Stimulated activated memory B cell treated with anti-CD40 and anti-IgM and Interleukin-4, amounts not matched to agents 10 μg/mL and 1 μg/mL and 100 μg/mL, for 72 hours (primary cell): ENCODE results near the gene LRRC75A.

ENCODE experiments used
- ATAC-seq: fragments of 150-1000 bp; cut with Tn5 transposase; 2 replicates; pipeline ENCODE4 v1.10.0; 2021
- H3K27ac Mint-ChIP-seq: one replicate; pipeline ENCODE4 v1.8.0; 2022; ENCODE audit warnings: mild to moderate bottlenecking, mixed read lengths
- H3K27me3 Mint-ChIP-seq: one replicate; pipeline ENCODE4 v1.8.0; 2022; ENCODE audit warnings: mixed read lengths
- H3K36me3 Mint-ChIP-seq: one replicate; pipeline ENCODE4 v1.8.0; 2022; ENCODE audit warnings: mixed read lengths
- H3K4me1 Mint-ChIP-seq: one replicate; pipeline ENCODE4 v1.8.0; 2022; ENCODE audit warnings: mixed read lengths
- H3K4me3 Mint-ChIP-seq: one replicate; pipeline ENCODE4 v1.8.0; 2022; ENCODE audit warnings: mild to moderate bottlenecking, moderate library complexity, mixed read lengths
- H3K9me3 Mint-ChIP-seq: one replicate; pipeline ENCODE4 v1.8.0; 2022; ENCODE audit warnings: mixed read lengths

Gene LRRC75A

GRCh38 chr17:16468428-16468992 lies 23.5 kb downstream of the LRRC75A start:
- Mint-ChIP-seq H3K9me3 (no peaks in the 10 kb centered on the region), H3K36me3 (no peaks in the 10 kb centered on the region), H3K4me3 (no peak overlapping the region), H3K4me1 (no peaks in the 10 kb centered on the region), H3K27me3 (no peaks in the 10 kb centered on the region), H3K27ac (no peak overlapping the region)
- ATAC-seq: no peak

- Mint-ChIP-seq H3K9me3 (no peaks in the 10 kb centered on the region), H3K27me3 (no peaks in the 10 kb centered on the region)
Observed at GRCh38 chr17:16467886-16468285, 24.1 kb downstream of the LRRC75A start.

GRCh38 chr17:16467044-16467443 lies 24.9 kb downstream of the LRRC75A start:
- Mint-ChIP-seq H3K4me1 (no peaks in the 10 kb centered on the region), H3K27ac (no peak overlapping the region), H3K4me3 (no peak overlapping the region), H3K9me3 (no peaks in the 10 kb centered on the region), H3K36me3 (no peaks in the 10 kb centered on the region), H3K27me3 (no peaks in the 10 kb centered on the region)
- ATAC-seq: no peak

More at GRCh38 chr17:16467886-16468285, 24.1 kb downstream of the LRRC75A start:
- Mint-ChIP-seq H3K4me3 (no peak overlapping the region), H3K27ac (no peak overlapping the region), H3K4me1 (no peaks in the 10 kb centered on the region), H3K36me3 (no peaks in the 10 kb centered on the region)
- no peak for ATAC-seq

GRCh38 chr17:16466407-16466806 lies 25.6 kb downstream of the LRRC75A start:
- no peak for ATAC-seq
- Mint-ChIP-seq H3K4me3 (no peak overlapping the region), H3K27ac (no peak overlapping the region), H3K27me3 (no peaks in the 10 kb centered on the region), H3K36me3 (no peaks in the 10 kb centered on the region), H3K9me3 (no peaks in the 10 kb centered on the region), H3K4me1 (no peaks in the 10 kb centered on the region)

GRCh38 chr17:16465861-16466338 lies 26.1 kb downstream of the LRRC75A start:
- Mint-ChIP-seq H3K9me3 (no peaks in the 10 kb centered on the region), H3K27me3 (no peaks in the 10 kb centered on the region), H3K4me1 (no peaks in the 10 kb centered on the region), H3K4me3 (no peak overlapping the region), H3K27ac (no peak overlapping the region), H3K36me3 (no peaks in the 10 kb centered on the region)
- ATAC-seq: no peak

GRCh38 chr17:16465052-16465312 lies 27.0 kb downstream of the LRRC75A start:
- Mint-ChIP-seq H3K36me3 (no peaks in the 10 kb centered on the region), H3K4me3 (no peak overlapping the region), H3K4me1 (no peaks in the 10 kb centered on the region), H3K27me3 (no peaks in the 10 kb centered on the region), H3K27ac (no peak overlapping the region), H3K9me3 (no peaks in the 10 kb centered on the region)
- no peak for ATAC-seq

GRCh38 chr17:16464303-16465051 lies 27.5 kb downstream of the LRRC75A start:
- no peaks in the 10 kb centered on the region for H3K4me1 Mint-ChIP-seq
- no peak for ATAC-seq
- no peak overlapping the region for H3K4me3 Mint-ChIP-seq
- H3K9me3 Mint-ChIP-seq: no peaks in the 10 kb centered on the region
- no peaks in the 10 kb centered on the region for H3K27me3 Mint-ChIP-seq
- H3K36me3 Mint-ChIP-seq: no peaks in the 10 kb centered on the region
- H3K27ac Mint-ChIP-seq: no peak overlapping the region

GRCh38 chr17:16463358-16464302 lies 28.4 kb downstream of the LRRC75A start:
- ATAC-seq: no peak
- Mint-ChIP-seq H3K9me3 (no peaks in the 10 kb centered on the region), H3K4me1 (no peaks in the 10 kb centered on the region), H3K27me3 (no peaks in the 10 kb centered on the region), H3K4me3 (no peak overlapping the region), H3K36me3 (no peaks in the 10 kb centered on the region), H3K27ac (no peak overlapping the region)

- H3K27me3 Mint-ChIP-seq: no peaks in the 10 kb centered on the region
- no peak overlapping the region for H3K4me3 Mint-ChIP-seq
- H3K36me3 Mint-ChIP-seq: peaks cover 2% of the 10 kb centered on the region
- H3K27ac Mint-ChIP-seq: no peak overlapping the region
- no peaks in the 10 kb centered on the region for H3K9me3 Mint-ChIP-seq
- ATAC-seq: no peak
- H3K4me1 Mint-ChIP-seq: no peaks in the 10 kb centered on the region
Observed at GRCh38 chr17:16462070-16462864, 29.7 kb downstream of the LRRC75A start.

- Mint-ChIP-seq H3K27ac (no peak overlapping the region), H3K4me3 (no peak overlapping the region), H3K27me3 (no peaks in the 10 kb centered on the region), H3K4me1 (no peaks in the 10 kb centered on the region), H3K9me3 (no peaks in the 10 kb centered on the region), H3K36me3 (peaks cover 6% of the 10 kb centered on the region)
- no peak for ATAC-seq
Observed at GRCh38 chr17:16461606-16461866, 30.5 kb downstream of the LRRC75A start.

- no peak for ATAC-seq
- H3K27me3 Mint-ChIP-seq: no peaks in the 10 kb centered on the region
- H3K4me1 Mint-ChIP-seq: no peaks in the 10 kb centered on the region
- peaks cover 6% of the 10 kb centered on the region for H3K36me3 Mint-ChIP-seq
- H3K4me3 Mint-ChIP-seq: no peak overlapping the region
- no peaks in the 10 kb centered on the region for H3K9me3 Mint-ChIP-seq
- H3K27ac Mint-ChIP-seq: no peak overlapping the region
Observed at GRCh38 chr17:16460796-16461605, 31.0 kb downstream of the LRRC75A start.

- Mint-ChIP-seq H3K27ac (no peak overlapping the region), H3K27me3 (no peaks in the 10 kb centered on the region), H3K4me1 (no peaks in the 10 kb centered on the region), H3K36me3 (peaks cover 6% of the 10 kb centered on the region), H3K4me3 (no peak overlapping the region), H3K9me3 (no peaks in the 10 kb centered on the region)
- ATAC-seq: no peak
Observed at GRCh38 chr17:16459855-16460550, 32.0 kb downstream of the LRRC75A start.

GRCh38 chr17:16459271-16459670 lies 32.7 kb downstream of the LRRC75A start:
- H3K9me3 Mint-ChIP-seq: no peaks in the 10 kb centered on the region
- H3K4me1 Mint-ChIP-seq: no peaks in the 10 kb centered on the region
- H3K36me3 Mint-ChIP-seq: peaks cover 6% of the 10 kb centered on the region
- no peak overlapping the region for H3K4me3 Mint-ChIP-seq
- H3K27me3 Mint-ChIP-seq: no peaks in the 10 kb centered on the region
- no peak overlapping the region for H3K27ac Mint-ChIP-seq
- no peak for ATAC-seq

- no peaks in the 10 kb centered on the region for H3K4me1 Mint-ChIP-seq
- H3K4me3 Mint-ChIP-seq: no peak overlapping the region
- no peaks in the 10 kb centered on the region for H3K9me3 Mint-ChIP-seq
- no peaks in the 10 kb centered on the region for H3K27me3 Mint-ChIP-seq
- peaks cover 6% of the 10 kb centered on the region for H3K36me3 Mint-ChIP-seq
- ATAC-seq: no peak
- H3K27ac Mint-ChIP-seq: no peak overlapping the region
Observed at GRCh38 chr17:16456742-16457316, 35.2 kb downstream of the LRRC75A start.
